Measurements from ENCODE around the gene ACER3.
"Not testable (repeated sequence)": the region's sequence is repeated elsewhere in the genome, so short reads cannot be mapped to it uniquely, and the experiment has no call there.

Gene ACER3

GRCh38 chr11:76939219-76939631 lies 78.5 kb downstream of the ACER3 start:
- DNase-seq: no peak

- no peak for DNase-seq
Observed at GRCh38 chr11:76944225-76944624, 83.5 kb downstream of the ACER3 start.

- no peak for DNase-seq
Observed at GRCh38 chr11:76946223-76946622, 85.5 kb downstream of the ACER3 start.

- DNase-seq: no peak
Observed at GRCh38 chr11:76947190-76947589, 86.5 kb downstream of the ACER3 start.

- DNase-seq: no peak
Observed at GRCh38 chr11:76947800-76948199, 87.1 kb downstream of the ACER3 start.

GRCh38 chr11:76955459-76956114 lies 94.9 kb downstream of the ACER3 start:
- no peak for DNase-seq

GRCh38 chr11:76962583-76963416 lies 102.1 kb downstream of the ACER3 start:
- DNase-seq: no peak

GRCh38 chr11:76963417-76964168 lies 102.9 kb downstream of the ACER3 start:
- DNase-seq: not testable (repeated sequence)

- DNase-seq: no peak
Observed at GRCh38 chr11:76972051-76972450, 111.3 kb downstream of the ACER3 start.

GRCh38 chr11:76974179-76974891 lies 113.6 kb downstream of the ACER3 start:
- DNase-seq: no peak

GRCh38 chr11:76975513-76975912 lies 114.8 kb downstream of the ACER3 start:
- no peak for DNase-seq

GRCh38 chr11:76977791-76978190 lies 117.1 kb downstream of the ACER3 start:
- DNase-seq: no peak

GRCh38 chr11:76978239-76978638 lies 117.5 kb downstream of the ACER3 start:
- no peak for DNase-seq

GRCh38 chr11:76978818-76979217 lies 118.1 kb downstream of the ACER3 start:
- no peak for DNase-seq

GRCh38 chr11:76980196-76980595 lies 119.5 kb downstream of the ACER3 start:
- DNase-seq: no peak

- DNase-seq: no peak
Observed at GRCh38 chr11:76984743-76985142, 124.0 kb downstream of the ACER3 start.

- DNase-seq: no peak
Observed at GRCh38 chr11:76987203-76987602, 126.5 kb downstream of the ACER3 start.

- no peak for DNase-seq
Observed at GRCh38 chr11:76990628-76991027, 129.9 kb downstream of the ACER3 start.

- DNase-seq: no peak
Observed at GRCh38 chr11:76995081-76995576, 134.4 kb downstream of the ACER3 start.

- DNase-seq: no peak
Observed at GRCh38 chr11:76997512-76997911, 136.8 kb downstream of the ACER3 start.

- no peak for DNase-seq
Observed at GRCh38 chr11:76999597-76999996, 138.9 kb downstream of the ACER3 start.

GRCh38 chr11:77001613-77002012 lies 140.9 kb downstream of the ACER3 start:
- DNase-seq: no peak

- DNase-seq: no peak
Observed at GRCh38 chr11:77002776-77003175, 142.1 kb downstream of the ACER3 start.

Data from NCI-H1436 (cell line).